NCI-H748 (cell line): ENCODE results near the gene BAZ1B.
"Not testable (repeated sequence)": the region's sequence is repeated elsewhere in the genome, so short reads cannot be mapped to it uniquely, and the experiment has no call there.

Source experiments
- DNase-seq: peaks from one replicate; lab custom pipeline; 2025; ENCODE audit not compliant: unreplicated experiment; lab: John Stamatoyannopoulos, UW

Gene BAZ1B

GRCh38 chr7:73448609-73449008 lies 73.5 kb downstream of the BAZ1B start:
- no peak for DNase-seq

- no peak for DNase-seq
These were observed 74.9 kb downstream of the BAZ1B start for GRCh38 chr7:73447121-73447733.

GRCh38 chr7:73446682-73447081 lies 75.4 kb downstream of the BAZ1B start:
- DNase-seq, result no peak

- no peak for DNase-seq
These were observed 78.4 kb downstream of the BAZ1B start for GRCh38 chr7:73443548-73444255.

GRCh38 chr7:73442903-73443500 lies 79.1 kb downstream of the BAZ1B start:
- no peak for DNase-seq

- no peak for DNase-seq
These were observed 79.7 kb downstream of the BAZ1B start for GRCh38 chr7:73442222-73442902.

- no peak for DNase-seq
These were observed 82.7 kb downstream of the BAZ1B start for GRCh38 chr7:73439410-73439704.

GRCh38 chr7:73438547-73439409 lies 83.3 kb downstream of the BAZ1B start:
- DNase-seq, result no peak

GRCh38 chr7:73437621-73438416 lies 84.3 kb downstream of the BAZ1B start:
- DNase-seq, result no peak

GRCh38 chr7:73437091-73437490 lies 85.0 kb downstream of the BAZ1B start:
- no peak for DNase-seq

GRCh38 chr7:73436031-73436929 lies 85.8 kb downstream of the BAZ1B start:
- DNase-seq, result peak; percentile 41

- no peak for DNase-seq
These were observed 86.6 kb downstream of the BAZ1B start for GRCh38 chr7:73435471-73436009.

- DNase-seq, result no peak
These were observed 87.4 kb downstream of the BAZ1B start for GRCh38 chr7:73434701-73435069.

GRCh38 chr7:73433924-73434700 lies 88.0 kb downstream of the BAZ1B start:
- peak; percentile 72 for DNase-seq

GRCh38 chr7:73432676-73433075 lies 89.4 kb downstream of the BAZ1B start:
- DNase-seq, result no peak

GRCh38 chr7:73431041-73431835 lies 90.9 kb downstream of the BAZ1B start:
- no peak for DNase-seq

GRCh38 chr7:73430540-73430939 lies 91.6 kb downstream of the BAZ1B start:
- not testable (repeated sequence) for DNase-seq
